Left renal pelvis (tissue), 4 donors: ENCODE results near the gene LRRC32. TPM values are rescaled to one million over a fixed set of nuclear protein-coding genes. Genes with fewer than 3 reads are reported as not detected.
"Not testable (repeated sequence)": the region's sequence is repeated elsewhere in the genome, so short reads cannot be mapped to it uniquely, and the experiment has no call there.

Source experiments
- DNase-seq, 4 donors: peaks; one replicate each; pipeline ENCODE4 v3.0.0-alpha.2; 2013; ENCODE audit warnings: low read depth in 4 of 4, low spot score in 3 of 4
- polyA plus RNA-seq, 4 donors: library from polyadenylated mRNA; unstranded; fragments of 120-200 nt; gene quantifications; one replicate each; pipeline ENCODE4 v1.2.1, GENCODE V29; 2013; ENCODE audit not compliant: insufficient read length in 4 of 4

The LRRC32 gene
- polyA plus RNA-seq, 4 donors, result 52.7 to 70.3 (median 69.2) TPM

DNA sequence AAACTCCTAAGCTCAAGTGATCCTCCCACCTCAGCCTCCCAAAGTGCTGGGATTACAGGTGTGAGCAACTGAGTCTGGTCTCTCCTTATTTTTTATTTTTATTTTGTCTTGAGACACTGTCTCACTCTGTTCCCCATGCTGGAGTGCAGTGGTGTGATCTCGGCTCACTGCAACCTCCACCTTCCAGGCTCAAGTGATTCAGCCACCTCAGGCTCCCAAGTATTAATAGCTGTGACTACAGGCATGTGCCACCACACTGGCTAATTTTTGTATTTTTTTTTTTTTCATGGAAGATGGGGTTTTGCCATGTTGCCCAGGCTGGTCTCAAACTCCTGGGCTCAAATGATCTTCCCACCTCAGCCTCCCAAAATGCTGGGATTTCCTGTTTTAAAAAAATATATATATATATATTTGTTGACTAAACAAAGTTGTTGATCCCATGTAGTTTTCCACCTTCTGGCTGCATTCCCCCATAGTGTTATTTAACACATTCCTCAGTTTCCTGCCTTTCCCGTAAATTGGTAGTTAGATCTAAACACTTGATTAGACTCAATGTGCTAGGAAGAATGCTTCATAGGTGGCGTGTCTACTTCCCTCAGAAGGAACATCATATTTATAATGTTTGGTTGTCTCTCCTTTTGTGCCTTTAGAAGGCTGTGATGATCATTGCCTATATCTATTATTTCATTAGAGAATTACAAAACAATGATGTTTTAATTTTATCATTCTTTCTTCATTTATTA, 38.8 kb downstream of the LRRC32 start:
- DNase-seq, result no peak

- no peak for DNase-seq
Observed at GRCh38 chr11:76630600-76631281, 39.8 kb downstream of the LRRC32 start.

GRCh38 chr11:76629853-76630599, 40.5 kb downstream of the LRRC32 start:
- no peak for DNase-seq

GRCh38 chr11:76629116-76629852, 41.3 kb downstream of the LRRC32 start:
- no peak for DNase-seq

- DNase-seq, result no peak
Observed at GRCh38 chr11:76628408-76628947, 42.1 kb downstream of the LRRC32 start.

DNA sequence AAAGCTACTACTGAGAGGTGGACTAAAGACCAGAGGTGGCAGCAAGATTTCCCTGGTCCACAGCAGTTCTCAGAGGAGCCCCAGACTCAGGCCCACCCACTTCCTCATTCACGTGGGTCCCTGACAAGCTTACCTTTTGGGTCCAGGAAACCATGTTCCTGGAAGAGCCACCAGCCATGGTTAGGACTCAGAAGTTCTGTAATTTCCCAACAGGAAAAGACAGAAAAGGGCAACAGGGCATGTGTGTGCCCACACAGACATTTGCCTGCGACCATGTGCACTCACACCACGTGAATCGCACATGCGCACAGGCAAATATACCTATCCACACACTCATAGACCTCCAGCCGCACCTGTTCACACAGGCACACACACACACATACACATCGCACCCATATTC, 42.9 kb downstream of the LRRC32 start:
- DNase-seq, result no peak

GRCh38 chr11:76626921-76627401, 43.6 kb downstream of the LRRC32 start:
- DNase-seq, result no peak

GRCh38 chr11:76626266-76626665, 44.3 kb downstream of the LRRC32 start:
- no peak for DNase-seq

GRCh38 chr11:76625472-76626186, 44.9 kb downstream of the LRRC32 start:
- DNase-seq, result no peak

DNA sequence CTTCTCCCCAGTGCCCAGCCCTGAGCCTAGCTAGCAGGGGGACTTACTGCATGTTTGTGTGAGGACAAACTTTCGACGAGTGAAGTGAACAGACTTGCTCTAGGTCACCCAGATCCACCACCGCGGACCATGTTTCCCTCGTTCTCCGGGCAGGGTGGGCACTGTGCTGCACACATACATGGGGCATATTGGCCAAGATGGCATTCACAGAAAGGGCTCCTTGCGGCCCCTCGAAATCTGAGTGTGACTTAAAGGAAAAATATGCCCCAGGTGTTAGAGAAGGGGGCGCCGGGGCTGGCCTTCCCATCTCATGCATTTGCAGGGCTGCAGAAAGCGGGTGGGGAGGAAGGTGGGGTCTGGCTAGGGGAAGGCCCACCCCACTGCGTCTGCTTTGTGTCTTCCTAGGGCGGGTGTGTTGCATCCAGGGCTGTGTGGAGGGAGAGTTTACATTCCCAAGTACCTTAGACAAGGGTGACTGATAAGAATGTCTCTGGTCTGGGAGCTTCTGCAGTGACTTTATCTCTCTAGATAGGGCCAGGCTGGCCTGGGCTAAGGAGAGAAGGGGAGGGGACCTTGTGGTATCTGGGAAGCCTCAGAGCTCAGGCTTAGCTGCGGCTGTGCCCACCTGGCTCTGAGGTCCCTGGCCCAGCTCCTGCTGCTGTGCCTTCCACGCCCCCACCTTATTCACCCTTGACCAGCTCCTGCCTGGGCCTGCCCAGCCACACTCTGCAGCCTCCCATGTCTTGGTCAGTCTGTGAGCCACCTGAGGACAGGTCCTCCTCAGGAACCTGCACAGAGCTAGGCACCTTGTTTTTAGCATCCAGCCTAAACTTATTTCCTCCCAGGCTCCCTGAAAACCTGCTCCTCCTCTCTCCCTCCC, 45.8 kb downstream of the LRRC32 start:
- DNase-seq, result no peak

GRCh38 chr11:76623884-76624419, 46.6 kb downstream of the LRRC32 start:
- no peak for DNase-seq

DNA sequence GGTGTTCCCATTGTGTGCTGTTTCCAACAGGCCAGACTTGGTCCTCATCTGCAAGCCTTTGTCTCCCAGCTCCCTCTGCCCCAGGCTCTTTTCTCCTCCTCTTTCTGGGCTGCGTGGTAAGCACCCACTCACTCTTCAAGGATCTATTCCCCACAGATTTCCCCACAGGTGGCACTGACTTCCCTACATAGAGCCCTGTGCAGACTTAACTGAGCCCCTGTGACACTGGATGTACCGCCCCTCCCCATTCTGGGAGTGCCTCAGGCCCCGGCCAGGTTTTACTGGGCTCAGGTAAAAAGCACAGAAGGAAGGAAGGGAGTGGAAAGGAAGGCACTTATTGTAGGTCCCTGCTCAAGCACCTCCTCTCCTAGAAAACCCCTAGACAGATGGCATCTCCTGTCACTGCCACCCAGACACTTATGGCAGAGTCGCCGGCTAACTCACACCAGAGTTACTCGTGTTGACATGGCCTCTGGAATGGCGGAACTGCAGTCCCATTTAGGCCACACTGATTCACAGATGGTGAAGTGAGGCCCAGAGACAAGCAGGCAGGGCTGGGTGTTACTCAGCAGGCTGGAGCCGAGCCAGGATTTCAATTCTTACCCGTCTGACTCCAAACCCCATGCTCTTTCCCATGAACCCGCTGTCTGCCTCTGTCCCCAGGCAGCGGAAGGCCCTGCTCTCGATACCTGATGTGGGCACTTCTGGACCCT, 47.2 kb downstream of the LRRC32 start:
- DNase-seq, result no peak

DNA sequence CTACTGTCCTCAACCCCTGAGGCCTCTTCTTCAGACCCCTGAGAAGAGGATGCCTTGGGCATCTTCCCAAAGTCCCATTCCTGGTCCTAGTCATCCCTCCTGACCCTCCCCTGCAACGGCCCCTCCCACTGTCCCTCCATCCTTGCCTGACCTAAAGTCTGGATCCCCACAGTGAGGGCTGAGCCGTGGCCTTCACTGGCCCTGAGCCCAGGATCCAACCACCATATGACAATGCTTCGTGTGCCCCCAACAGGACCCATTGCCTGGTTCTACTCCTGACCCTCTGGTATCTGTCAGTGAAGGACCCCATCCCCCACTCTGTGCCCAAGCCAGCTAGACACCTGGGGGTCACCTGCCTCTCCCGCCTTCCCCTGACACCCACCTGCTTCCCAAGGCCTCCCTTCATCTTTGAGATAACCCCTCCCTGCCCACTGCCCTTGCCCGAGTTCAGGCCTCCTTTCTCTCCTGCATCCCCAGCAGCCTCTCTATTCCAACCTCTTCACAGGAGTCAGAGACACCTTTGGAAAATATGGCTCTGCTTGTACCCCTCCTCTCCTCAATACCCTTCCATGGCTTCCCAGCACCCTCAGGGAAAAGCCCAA, 48.0 kb downstream of the LRRC32 start:
- no peak for DNase-seq

GRCh38 chr11:76621868-76622267, 48.7 kb downstream of the LRRC32 start:
- peak in 1 of 4 donors; percentile 39 for DNase-seq

DNA sequence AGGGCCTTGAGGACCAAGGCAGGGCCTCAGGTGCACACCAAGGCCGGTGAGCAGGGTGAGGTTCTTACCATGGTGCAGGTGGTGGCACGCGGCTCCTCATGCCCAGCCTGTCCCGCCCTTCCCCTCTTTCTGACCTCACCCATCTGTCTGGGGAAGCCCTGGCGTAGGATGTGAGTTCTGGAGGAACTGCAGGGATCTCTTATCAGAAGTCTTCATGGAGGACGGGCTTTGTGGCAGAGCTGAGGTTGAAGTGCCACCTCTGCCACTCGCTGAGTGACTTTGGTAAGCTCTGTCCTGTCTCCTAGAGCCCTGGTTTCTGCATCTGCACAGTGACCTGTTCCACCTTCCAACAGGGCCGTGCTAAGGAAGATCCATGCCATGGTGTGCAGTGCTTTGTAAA, 49.1 kb downstream of the LRRC32 start:
- DNase-seq, result no peak

DNA sequence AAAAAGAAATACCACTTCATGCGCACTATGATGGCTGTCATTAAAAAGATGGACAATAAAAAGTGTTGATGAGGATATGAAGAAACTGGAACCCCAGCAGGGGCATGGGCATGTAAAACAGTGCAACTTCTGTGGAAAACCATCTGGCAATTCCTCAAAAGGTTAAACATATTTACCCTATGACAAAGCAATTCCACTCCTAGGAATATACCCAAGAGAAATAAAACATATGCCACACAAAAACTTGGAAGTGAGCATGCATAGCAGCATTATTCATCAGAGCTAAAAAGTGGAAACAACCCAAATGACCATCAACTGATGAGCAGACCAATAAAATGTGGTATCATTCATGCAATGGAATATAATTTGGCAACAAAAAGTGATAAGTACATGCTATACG, 50.1 kb downstream of the LRRC32 start:
- no peak for DNase-seq

- DNase-seq, result not testable (repeated sequence)
Observed at GRCh38 chr11:76619801-76620200, 50.7 kb downstream of the LRRC32 start.
